ENCODE data around the gene NTN1.

NTN1 gene

DNA sequence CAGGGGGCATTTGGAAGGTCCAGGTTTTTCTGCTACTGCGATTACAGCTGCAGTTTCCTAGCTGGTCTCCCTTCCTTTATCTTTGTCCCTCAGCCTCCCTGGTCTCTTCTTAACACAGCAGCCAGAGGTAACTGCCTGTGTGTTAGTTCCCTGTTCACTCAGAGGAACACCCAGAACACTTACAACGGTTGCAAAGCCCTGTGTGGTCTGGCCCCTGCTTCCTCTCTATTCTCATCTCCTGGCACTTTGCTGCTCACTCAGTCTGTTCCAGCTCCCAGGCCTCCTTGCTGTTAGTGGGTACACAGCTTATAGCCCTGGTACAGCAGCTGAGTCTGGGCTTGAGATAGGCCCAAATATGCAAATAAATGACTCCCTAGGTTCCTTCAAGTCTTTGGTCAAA, 16.4 kb downstream of the NTN1 start:
- DNase-seq (ENCODE audit: low read depth, low spot score): no peak
- H3K9me3 ChIP-seq (ENCODE audit: low read depth, low read length): peaks cover 3% of the 10 kb centered on the region; the same call in 1 of the 2 replicates
- no peak overlapping the region for H3K4me3 ChIP-seq
- no peak for TF ChIP-seq POLR2AphosphoS5 (IDR thresholded peaks at IDR 0.05; ENCODE audit: borderline replicate concordance, low read depth, low read length)
- TF ChIP-seq FOXP2 (optimal IDR thresholded peaks at IDR 0.05; ENCODE audit: control extremely low read depth, extremely low read length, insufficient read depth): no peak
- no peak for TF ChIP-seq EZH2 (IDR thresholded peaks at IDR 0.05)
- no peak overlapping the region for H3K27ac ChIP-seq
- no peaks in the 10 kb centered on the region for H3K36me3 ChIP-seq (ENCODE audit: insufficient read depth, low read length)
- no peak overlapping the region for H3K9ac ChIP-seq (ENCODE audit: insufficient read length)

DNA sequence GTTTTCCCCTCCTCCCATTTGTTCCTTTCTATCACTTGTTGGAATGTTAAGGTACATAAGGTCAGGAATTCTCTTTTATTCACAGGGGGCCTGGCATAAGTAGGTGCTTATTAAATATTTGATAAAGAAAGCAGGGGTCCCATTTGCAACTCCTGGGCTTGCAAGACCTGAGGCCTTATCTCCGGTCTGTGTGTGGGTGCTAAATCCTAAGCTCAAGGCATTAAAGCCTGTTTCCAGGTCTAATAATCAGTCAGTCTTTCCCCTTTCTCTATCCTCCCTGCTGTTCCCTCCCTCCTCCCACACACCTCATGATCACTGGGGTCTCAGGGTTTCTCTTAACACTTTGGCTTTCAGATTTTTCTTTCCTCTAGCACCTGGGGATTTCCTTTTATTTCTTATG, 17.1 kb downstream of the NTN1 start:
- H3K9ac ChIP-seq (ENCODE audit: insufficient read length): no peak overlapping the region

DNA sequence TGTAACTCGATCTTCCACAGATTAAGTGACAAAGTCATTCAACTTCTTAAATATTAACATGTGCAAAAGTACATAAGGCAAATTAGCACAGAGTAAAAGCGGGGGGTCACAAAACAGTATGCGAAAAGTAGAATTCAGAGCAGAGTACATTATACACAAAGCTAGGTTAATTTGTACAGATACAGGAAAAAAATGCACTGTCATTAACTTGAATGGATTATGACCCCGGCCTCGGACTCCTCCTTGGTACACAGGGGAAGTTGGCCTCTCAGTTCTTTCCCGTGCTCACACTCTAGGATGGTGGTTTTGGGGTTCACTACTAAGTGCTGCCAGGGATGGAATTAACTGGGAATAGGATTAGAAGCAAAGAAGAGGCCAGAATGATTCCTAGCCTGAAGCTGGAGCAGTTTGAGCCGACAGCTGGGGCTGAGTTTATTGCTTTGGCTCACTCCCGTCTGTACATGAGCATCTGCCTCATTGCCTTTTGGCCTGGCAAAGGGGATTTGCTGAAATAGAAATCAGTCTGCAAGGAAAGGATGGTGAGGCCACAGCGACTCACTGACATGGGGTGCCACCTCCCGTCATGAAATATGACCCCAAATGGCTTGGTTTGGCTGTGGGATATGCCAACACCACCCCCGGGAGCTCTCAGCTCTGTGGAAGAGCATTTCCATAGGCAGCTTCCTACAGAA, 23.6 kb downstream of the NTN1 start:
- no peak for DNase-seq (ENCODE audit: low read depth, low spot score)
- no peak overlapping the region for H3K27ac ChIP-seq
- H3K36me3 ChIP-seq (ENCODE audit: insufficient read depth, low read length): no peaks in the 10 kb centered on the region
- TF ChIP-seq EZH2 (IDR thresholded peaks at IDR 0.05): no peak
- TF ChIP-seq FOXP2 (optimal IDR thresholded peaks at IDR 0.05; ENCODE audit: control extremely low read depth, extremely low read length, insufficient read depth): no peak
- no peak for TF ChIP-seq POLR2AphosphoS5 (IDR thresholded peaks at IDR 0.05; ENCODE audit: borderline replicate concordance, low read depth, low read length)
- no peak overlapping the region for H3K4me3 ChIP-seq
- H3K9me3 ChIP-seq (ENCODE audit: low read depth, low read length): no peaks in the 10 kb centered on the region
- H3K9ac ChIP-seq (ENCODE audit: insufficient read length): no peak overlapping the region

More for the DNA sequence above, 17.1 kb downstream of the NTN1 start:
- TF ChIP-seq EZH2 (IDR thresholded peaks at IDR 0.05): no peak
- no peak for TF ChIP-seq FOXP2 (optimal IDR thresholded peaks at IDR 0.05; ENCODE audit: control extremely low read depth, extremely low read length, insufficient read depth)
- TF ChIP-seq POLR2AphosphoS5 (IDR thresholded peaks at IDR 0.05; ENCODE audit: borderline replicate concordance, low read depth, low read length): no peak
- H3K36me3 ChIP-seq (ENCODE audit: insufficient read depth, low read length): no peaks in the 10 kb centered on the region
- peaks cover 3% of the 10 kb centered on the region; the same call in 1 of the 2 replicates for H3K9me3 ChIP-seq (ENCODE audit: low read depth, low read length)
- H3K27ac ChIP-seq: no peak overlapping the region
- DNase-seq (ENCODE audit: low read depth, low spot score): no peak
- H3K4me3 ChIP-seq: no peak overlapping the region

DNA sequence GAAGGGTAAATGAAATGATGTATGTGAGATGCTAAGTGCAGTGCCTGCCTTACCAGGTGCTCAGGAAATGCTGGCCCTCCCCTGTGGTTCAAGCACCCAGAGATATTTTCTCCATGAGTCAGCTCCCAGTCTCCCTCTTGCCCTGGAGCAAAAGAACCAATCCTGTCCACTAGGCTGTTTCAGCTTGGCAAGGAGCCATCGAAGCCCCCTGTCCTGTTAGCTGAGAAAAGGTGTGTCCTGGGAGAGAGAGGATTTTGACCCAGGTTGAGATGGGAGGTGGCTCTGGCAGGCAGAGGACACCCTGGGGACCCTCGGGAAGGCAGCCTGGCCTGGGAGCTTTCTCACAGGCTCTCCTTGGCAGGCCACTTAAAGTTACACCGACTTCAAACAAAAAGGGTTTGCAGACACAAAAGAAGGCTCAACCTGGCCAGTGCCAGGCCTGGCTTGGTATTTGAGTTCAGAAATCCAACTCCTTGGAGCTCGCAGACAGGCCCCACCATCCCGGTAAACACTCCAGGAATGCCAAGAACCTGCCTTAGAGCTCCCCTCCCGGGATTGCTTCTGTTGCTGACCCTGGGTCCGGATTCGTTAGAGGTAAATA, 29.6 kb downstream of the NTN1 start:
- Histone ChIP-seq H3K9me3 (ENCODE audit: low read depth, low read length) (no peaks in the 10 kb centered on the region), H3K27ac (no peak overlapping the region), H3K4me3 (no peak overlapping the region), H3K9ac (ENCODE audit: insufficient read length) (no peak overlapping the region), H3K36me3 (ENCODE audit: insufficient read depth, low read length) (no peaks in the 10 kb centered on the region)
- DNase-seq (ENCODE audit: low read depth, low spot score): no peak
- TF ChIP-seq POLR2AphosphoS5 (IDR thresholded peaks at IDR 0.05; ENCODE audit: borderline replicate concordance, low read depth, low read length) (no peak), FOXP2 (optimal IDR thresholded peaks at IDR 0.05; ENCODE audit: control extremely low read depth, extremely low read length, insufficient read depth) (no peak), EZH2 (IDR thresholded peaks at IDR 0.05) (no peak)

DNA sequence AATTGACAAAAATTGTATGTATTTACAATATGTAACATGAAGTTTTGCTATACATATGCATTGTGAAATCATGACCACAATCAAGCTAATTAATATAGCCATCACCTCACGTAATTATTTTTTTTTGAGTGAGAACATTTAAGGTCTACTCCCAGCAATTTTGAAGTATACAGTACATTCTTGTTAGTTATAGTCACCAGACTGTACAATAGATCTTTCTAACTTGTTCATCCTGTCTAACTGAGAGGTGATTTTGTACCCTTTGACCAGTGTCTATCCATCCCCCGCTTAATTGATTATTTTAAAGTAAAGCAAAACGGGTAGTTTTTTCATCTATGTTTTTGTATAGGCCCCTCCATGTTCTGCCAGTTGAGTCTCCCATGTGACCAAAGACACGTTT, 30.3 kb downstream of the NTN1 start:
- Histone ChIP-seq H3K4me3 (no peak overlapping the region), H3K9ac (ENCODE audit: insufficient read length) (no peak overlapping the region), H3K36me3 (ENCODE audit: insufficient read depth, low read length) (no peaks in the 10 kb centered on the region), H3K27ac (no peak overlapping the region), H3K9me3 (ENCODE audit: low read depth, low read length) (no peaks in the 10 kb centered on the region)
- TF ChIP-seq POLR2AphosphoS5 (IDR thresholded peaks at IDR 0.05; ENCODE audit: borderline replicate concordance, low read depth, low read length): no peak
- TF ChIP-seq FOXP2 (optimal IDR thresholded peaks at IDR 0.05; ENCODE audit: control extremely low read depth, extremely low read length, insufficient read depth): no peak
- no peak for TF ChIP-seq EZH2 (IDR thresholded peaks at IDR 0.05)
- no peak for DNase-seq (ENCODE audit: low read depth, low spot score)

DNA sequence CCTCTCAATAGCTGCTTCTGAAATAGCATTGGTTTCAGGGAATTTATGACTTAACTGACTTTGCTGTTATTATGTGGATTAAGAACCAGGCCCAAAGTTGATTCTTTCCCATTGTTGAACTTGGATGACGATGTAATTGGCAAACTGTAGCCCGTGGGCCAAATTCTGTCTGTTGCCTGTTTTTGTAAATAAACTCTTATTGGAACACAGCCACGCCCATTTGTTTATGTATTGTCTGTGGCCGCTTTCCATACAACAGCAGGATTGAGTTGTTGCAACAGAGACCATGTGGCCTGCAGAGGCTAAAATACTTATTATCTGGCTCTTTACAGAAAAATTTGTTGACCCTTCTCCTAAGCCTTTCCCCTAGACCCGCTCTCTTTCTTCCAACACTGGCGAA, 31.6 kb downstream of the NTN1 start:
- no peak for DNase-seq (ENCODE audit: low read depth, low spot score)
- Histone ChIP-seq H3K9me3 (ENCODE audit: low read depth, low read length) (no peaks in the 10 kb centered on the region), H3K36me3 (ENCODE audit: insufficient read depth, low read length) (no peaks in the 10 kb centered on the region), H3K9ac (ENCODE audit: insufficient read length) (no peak overlapping the region), H3K27ac (no peak overlapping the region), H3K4me3 (no peak overlapping the region)
- TF ChIP-seq POLR2AphosphoS5 (IDR thresholded peaks at IDR 0.05; ENCODE audit: borderline replicate concordance, low read depth, low read length): no peak
- no peak for TF ChIP-seq FOXP2 (optimal IDR thresholded peaks at IDR 0.05; ENCODE audit: control extremely low read depth, extremely low read length, insufficient read depth)
- TF ChIP-seq EZH2 (IDR thresholded peaks at IDR 0.05): no peak

DNA sequence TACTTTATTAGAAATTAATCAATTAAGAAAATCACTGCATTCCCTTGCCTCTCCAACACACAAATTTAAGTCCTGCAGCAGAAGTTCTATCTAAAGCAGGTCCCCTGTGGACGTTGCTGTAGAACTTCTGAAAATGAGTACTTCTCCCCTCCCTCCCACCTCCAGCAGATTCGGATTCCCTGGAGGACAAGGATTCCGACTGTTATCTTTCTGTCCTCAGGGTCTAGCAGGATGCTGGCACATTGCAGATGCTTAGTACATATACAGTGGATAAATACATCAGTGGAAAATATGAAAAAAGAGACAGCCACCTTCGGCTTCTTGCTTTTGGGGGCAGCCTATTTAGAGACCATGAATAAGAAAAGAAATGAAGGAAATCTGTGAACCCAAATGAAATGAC, 32.1 kb downstream of the NTN1 start:
- Histone ChIP-seq H3K9me3 (ENCODE audit: low read depth, low read length) (no peaks in the 10 kb centered on the region), H3K27ac (no peak overlapping the region), H3K36me3 (ENCODE audit: insufficient read depth, low read length) (no peaks in the 10 kb centered on the region), H3K4me3 (no peak overlapping the region), H3K9ac (ENCODE audit: insufficient read length) (no peak overlapping the region)
- TF ChIP-seq EZH2 (IDR thresholded peaks at IDR 0.05) (no peak), FOXP2 (optimal IDR thresholded peaks at IDR 0.05; ENCODE audit: control extremely low read depth, extremely low read length, insufficient read depth) (no peak), POLR2AphosphoS5 (IDR thresholded peaks at IDR 0.05; ENCODE audit: borderline replicate concordance, low read depth, low read length) (no peak)
- no peak for DNase-seq (ENCODE audit: low read depth, low spot score)

DNA sequence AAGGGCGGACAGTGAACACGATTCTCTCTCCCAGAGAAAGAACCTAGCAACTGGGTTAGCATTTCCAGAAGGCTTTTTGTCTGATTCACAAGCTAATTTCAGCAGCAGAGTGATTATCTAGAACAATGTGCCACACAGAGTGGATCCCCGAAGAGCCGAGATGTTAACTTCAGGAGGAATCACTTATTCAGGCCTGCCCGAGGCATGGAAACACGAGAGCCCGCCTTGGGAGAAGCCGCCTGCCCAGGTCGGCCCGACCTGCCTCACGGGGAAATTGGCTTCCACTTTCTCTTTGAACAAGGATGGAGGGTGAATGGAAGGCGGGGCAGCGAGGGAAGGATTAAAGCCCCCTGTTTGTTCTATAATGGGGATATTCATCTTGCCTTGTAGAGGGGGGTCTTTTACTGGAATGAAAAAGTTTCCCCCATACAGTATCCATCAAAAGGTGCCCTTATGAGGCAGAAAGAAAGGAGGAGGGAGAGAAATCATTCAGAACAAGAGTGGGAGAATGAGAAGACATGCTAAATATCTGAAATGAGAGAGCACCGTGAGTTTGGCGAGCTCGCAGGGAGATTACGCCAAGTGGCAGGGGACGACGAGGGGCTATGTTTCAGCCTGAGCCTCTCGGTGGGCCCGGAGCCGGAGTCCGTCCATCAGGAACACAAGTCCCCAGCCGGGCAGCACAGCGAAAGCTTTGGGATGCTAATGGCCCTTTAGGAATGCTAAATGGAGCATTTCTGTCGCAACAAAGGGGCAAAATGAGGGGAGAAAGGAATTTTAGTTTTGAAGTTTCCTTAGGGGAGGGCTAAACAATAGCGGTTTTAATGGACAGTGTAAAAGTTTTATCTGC, 33.0 kb downstream of the NTN1 start:
- Histone ChIP-seq H3K9me3 (ENCODE audit: low read depth, low read length) (no peaks in the 10 kb centered on the region), H3K27ac (no peak overlapping the region), H3K4me3 (no peak overlapping the region), H3K9ac (ENCODE audit: insufficient read length) (no peak overlapping the region), H3K36me3 (ENCODE audit: insufficient read depth, low read length) (no peaks in the 10 kb centered on the region)
- TF ChIP-seq FOXP2 (optimal IDR thresholded peaks at IDR 0.05; ENCODE audit: control extremely low read depth, extremely low read length, insufficient read depth): no peak
- no peak for TF ChIP-seq EZH2 (IDR thresholded peaks at IDR 0.05)
- TF ChIP-seq POLR2AphosphoS5 (IDR thresholded peaks at IDR 0.05; ENCODE audit: borderline replicate concordance, low read depth, low read length): no peak
- no peak for DNase-seq (ENCODE audit: low read depth, low spot score)
